SK-N-MC (cell line): Measurements from ENCODE around the gene GNG13.
"Not testable (repeated sequence)": the region's sequence is repeated elsewhere in the genome, so short reads cannot be mapped to it uniquely, and the experiment has no call there.

ENCODE experiments used
- DNase-seq: peaks from one replicate; pipeline ENCODE4 v3.0.0-alpha.2; 2011; ENCODE audit warnings: low read depth, low spot score
- H3K27ac ChIP-seq: fragments of 200-600 bp; sonication (generic); 2 replicates; pipeline ENCODE4 v1.5.1; 2016; ENCODE audit warnings: mixed run types
- H3K36me3 ChIP-seq: fragments of 200-600 bp; sonication (generic); 2 replicates; pipeline ENCODE4 v1.6.1; 2017; ENCODE audit warnings: antibody characterized with exemption, low read length, mixed read lengths; ENCODE audit not compliant: insufficient read depth
- H3K4me3 ChIP-seq: fragments of 200-600 bp; sonication (generic); 2 replicates; pipeline ENCODE4 v1.5.1; 2016
- H3K9ac ChIP-seq: fragments of 200-600 bp; sonication (generic); 2 replicates; pipeline ENCODE4 v1.8.0; 2017; ENCODE audit warnings: mixed run types, mixed read lengths; ENCODE audit not compliant: insufficient read length
- H3K9me3 ChIP-seq: fragments of 200-600 bp; sonication (generic); 2 replicates; pipeline ENCODE4 v1.6.1; 2017; ENCODE audit warnings: low read depth, mild to moderate bottlenecking, antibody characterized with exemption, low read length, moderate library complexity, mixed read lengths
- EZH2 ChIP-seq: fragments of 200-600 bp; sonication (generic); IDR thresholded peaks from one replicate; pipeline ENCODE4 v1.6.1; 2017; ENCODE audit warnings: antibody characterized with exemption
- FOXP2 ChIP-seq: optimal IDR thresholded peaks from 2 replicates; pipeline ENCODE3; 2011; ENCODE audit warnings: mild to moderate bottlenecking, moderate library complexity; ENCODE audit not compliant: insufficient read depth; ENCODE audit errors: extremely low read length, control extremely low read depth
- POLR2AphosphoS5 ChIP-seq: IDR thresholded peaks from 2 replicates; pipeline ENCODE4 v1.6.1; 2012; ENCODE audit warnings: mild to moderate bottlenecking, low read depth, low read length, borderline replicate concordance

GNG13 gene

GRCh38 chr16:825341-826061 lies 25.0 kb upstream of the GNG13 start:
- Histone ChIP-seq H3K27ac (peak overlapping the region; percentile 75), H3K9me3 (no peaks in the 10 kb centered on the region), H3K9ac (peak overlapping the region; percentile 23), H3K36me3 (no peaks in the 10 kb centered on the region), H3K4me3 (peak overlapping the region; percentile 19)
- DNase-seq, result no peak
- no peak for TF ChIP-seq FOXP2
- no peak for TF ChIP-seq EZH2
- TF ChIP-seq POLR2AphosphoS5, result no peak

GRCh38 chr16:824601-825000 lies 24.1 kb upstream of the GNG13 start:
- DNase-seq, result no peak
- no peak for TF ChIP-seq FOXP2
- TF ChIP-seq EZH2, result no peak
- TF ChIP-seq POLR2AphosphoS5, result no peak
- no peak overlapping the region; the same call in 1 of the 2 replicates for H3K4me3 ChIP-seq
- H3K9ac ChIP-seq, result no peak overlapping the region
- H3K9me3 ChIP-seq, result no peaks in the 10 kb centered on the region
- no peaks in the 10 kb centered on the region for H3K36me3 ChIP-seq
- no peak overlapping the region for H3K27ac ChIP-seq

- TF ChIP-seq FOXP2 (no peak), EZH2 (no peak), POLR2AphosphoS5 (no peak)
- DNase-seq, result no peak
- H3K9me3 ChIP-seq, result no peaks in the 10 kb centered on the region
- no peak overlapping the region for H3K27ac ChIP-seq
- H3K36me3 ChIP-seq, result no peaks in the 10 kb centered on the region
- no peak overlapping the region for H3K4me3 ChIP-seq
- H3K9ac ChIP-seq, result no peak overlapping the region
These were observed 23.7 kb upstream of the GNG13 start for GRCh38 chr16:824194-824593.

- Histone ChIP-seq H3K9ac (no peak overlapping the region), H3K36me3 (no peaks in the 10 kb centered on the region), H3K4me3 (no peak overlapping the region), H3K27ac (no peak overlapping the region), H3K9me3 (no peaks in the 10 kb centered on the region)
- TF ChIP-seq FOXP2, result no peak
- TF ChIP-seq EZH2, result no peak
- no peak for TF ChIP-seq POLR2AphosphoS5
- DNase-seq, result no peak
These were observed 22.4 kb upstream of the GNG13 start for GRCh38 chr16:822909-823297.

- no peaks in the 10 kb centered on the region for H3K9me3 ChIP-seq
- no peak overlapping the region for H3K4me3 ChIP-seq
- H3K9ac ChIP-seq, result no peak overlapping the region
- H3K36me3 ChIP-seq, result no peaks in the 10 kb centered on the region
- no peak for DNase-seq
- TF ChIP-seq FOXP2, result no peak
- TF ChIP-seq POLR2AphosphoS5, result no peak
- no peak overlapping the region for H3K27ac ChIP-seq
These were observed 21.8 kb upstream of the GNG13 start for GRCh38 chr16:822174-822908.

- H3K4me3 ChIP-seq, result no peak overlapping the region
- no peaks in the 10 kb centered on the region for H3K9me3 ChIP-seq
- H3K9ac ChIP-seq, result no peak overlapping the region
- H3K27ac ChIP-seq, result no peak overlapping the region
- no peak for DNase-seq
- no peaks in the 10 kb centered on the region for H3K36me3 ChIP-seq
- TF ChIP-seq POLR2AphosphoS5, result no peak
- TF ChIP-seq FOXP2, result no peak
- no peak for TF ChIP-seq EZH2
These were observed 21.2 kb upstream of the GNG13 start for GRCh38 chr16:821751-822150.

- no peak overlapping the region for H3K4me3 ChIP-seq
- H3K36me3 ChIP-seq, result no peaks in the 10 kb centered on the region
- no peak overlapping the region for H3K9ac ChIP-seq
- no peaks in the 10 kb centered on the region for H3K9me3 ChIP-seq
- no peak for DNase-seq
- TF ChIP-seq FOXP2 (no peak), POLR2AphosphoS5 (no peak), EZH2 (no peak)
- H3K27ac ChIP-seq, result no peak overlapping the region
These were observed 20.2 kb upstream of the GNG13 start for GRCh38 chr16:820748-821147.

GRCh38 chr16:820044-820408 lies 19.5 kb upstream of the GNG13 start:
- not testable (repeated sequence) for H3K4me3 ChIP-seq, H3K27ac ChIP-seq, H3K9ac ChIP-seq

GRCh38 chr16:819336-820043 lies 19.0 kb upstream of the GNG13 start:
- TF ChIP-seq FOXP2 (no peak), POLR2AphosphoS5 (no peak), EZH2 (no peak)
- H3K27ac ChIP-seq, result no peak overlapping the region
- H3K9ac ChIP-seq, result no peak overlapping the region
- no peak for DNase-seq
- no peaks in the 10 kb centered on the region for H3K36me3 ChIP-seq
- no peak overlapping the region for H3K4me3 ChIP-seq
- no peaks in the 10 kb centered on the region for H3K9me3 ChIP-seq

More at GRCh38 chr16:820044-820408, 19.5 kb upstream of the GNG13 start:
- not testable (repeated sequence) for H3K9me3 ChIP-seq, H3K36me3 ChIP-seq, DNase-seq
